Vagina (tissue), 2 donors: ENCODE data around the gene SLC9A1. TPM values are rescaled to one million over a fixed set of nuclear protein-coding genes. Genes with fewer than 3 reads are reported as not detected.

Source experiments
- DNase-seq, 2 donors: peaks; one replicate each; pipeline ENCODE4 v3.0.0-alpha.2; 2017; ENCODE audit errors: extremely low spot score in 2 of 2
- H3K27ac ChIP-seq: fragments of 200-600 bp; sonication (generic); one replicate; pipeline ENCODE4 v1.5.1; 2019
- H3K27me3 ChIP-seq: fragments of 200-600 bp; sonication (generic); one replicate; pipeline ENCODE4 v1.5.1; 2019
- H3K36me3 ChIP-seq, 2 donors: fragments of 200-600 bp; sonication (generic); one replicate each; pipeline ENCODE4 v1.5.1; 2017 to 2019
- H3K4me1 ChIP-seq: fragments of 200-600 bp; sonication (generic); one replicate; pipeline ENCODE4 v1.5.1; 2019
- H3K4me3 ChIP-seq, 2 donors: fragments of 200-600 bp; sonication (generic); 1 replicate in 1 of 2; 2 replicates in 1 of 2; pipeline ENCODE4 v1.5.1; 2016 to 2019
- H3K9me3 ChIP-seq: fragments of 200-600 bp; sonication (generic); one replicate; pipeline ENCODE4 v1.5.1; 2019
- POLR2A ChIP-seq, 2 donors: fragments of 450-650 bp; IDR thresholded peaks; one replicate each; pipeline ENCODE4 v1.6.1; 2017; ENCODE audit warnings: antibody characterized with exemption in 2 of 2, mild to moderate bottlenecking in 2 of 2, moderate library complexity in 2 of 2
- POLR2AphosphoS5 ChIP-seq, 2 donors: sonication (generic); formaldehyde crosslinking; IDR thresholded peaks; one replicate each; pipeline ENCODE4 v1.9.0; 2017; ENCODE audit warnings: antibody characterized with exemption in 2 of 2, mild to moderate bottlenecking in 2 of 2, low read depth in 1 of 2; ENCODE audit not compliant: insufficient read depth in 1 of 2
- intact Hi-C: fragments of 100-400 bp; cut with DNase I; formaldehyde crosslinking; loops from one replicate; pipeline ENCODE4 v1.15.1; 2023
- total RNA-seq: library from RNA; depleted of rRNA; stranded (reverse); fragments of >200 nt; gene quantifications from one replicate; pipeline ENCODE4 v1.2.3, GENCODE V29; 2016
- TF ChIP-seq, protein P1 (sequence below), 3 experiments: fragments of 450-650 bp in 2 of 3; fragments of 200-600 bp in 1 of 3; sonication (generic) in 1 of 3; IDR thresholded peaks; one replicate each; pipeline ENCODE4 v1.5.1; 2017 to 2019; ENCODE audit warnings: antibody characterized with exemption in 3 of 3, mild to moderate bottlenecking in 2 of 3, moderate library complexity in 2 of 3

The SLC9A1 gene
- total RNA-seq, 1 donor from 2014 or later = 10.6 TPM

DNA sequence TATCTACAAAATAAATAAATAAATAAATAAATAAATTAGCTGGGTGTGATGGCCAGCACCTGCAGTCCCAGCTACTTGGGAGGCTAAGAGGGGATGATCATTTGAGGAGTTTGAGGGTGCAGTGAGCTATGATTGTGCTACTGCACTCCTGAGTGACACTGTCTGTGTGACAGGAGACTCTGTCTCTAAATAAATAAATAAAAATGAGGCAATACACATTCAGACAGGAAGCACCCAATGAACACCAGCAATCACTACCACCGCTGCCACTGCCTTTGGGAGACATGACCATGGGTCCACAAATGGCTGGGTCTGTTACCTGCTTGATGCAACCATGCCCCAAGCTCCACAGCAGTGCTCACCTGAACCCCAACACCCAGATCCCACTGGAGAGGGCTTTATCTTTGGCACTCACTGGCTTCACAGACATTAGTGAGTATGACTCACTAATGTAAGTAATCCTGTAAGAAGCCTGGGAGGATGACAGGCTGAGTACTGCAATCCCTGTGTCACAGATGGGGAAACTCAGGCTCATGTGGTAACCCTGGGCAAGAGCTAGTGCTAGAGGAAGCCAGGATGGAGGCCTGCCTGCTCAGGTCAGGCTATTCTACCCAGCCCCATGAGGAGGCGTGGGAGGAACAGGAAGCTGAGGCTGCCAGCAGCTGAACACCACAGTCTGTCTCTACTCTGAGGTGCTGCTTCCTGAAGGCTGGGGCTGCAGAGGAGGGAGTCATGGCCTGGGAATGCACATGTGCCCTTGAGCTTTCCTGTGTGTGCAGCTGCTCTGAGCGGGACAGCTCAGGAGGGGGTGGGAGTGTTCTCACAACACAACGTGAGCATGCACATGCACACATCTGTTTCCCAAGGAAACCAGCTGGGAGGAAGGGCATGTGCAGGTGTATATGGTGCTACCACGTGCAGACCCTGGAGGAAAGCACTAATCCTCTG is 43.0 kb downstream of the SLC9A1 start:
- peaks cover 38% of the 10 kb centered on the region for H3K4me1 ChIP-seq
- no peaks in the 10 kb centered on the region for H3K9me3 ChIP-seq
- DNase-seq = peak in 1 of 2 donors; percentile 99
- TF ChIP-seq, protein P1, sequence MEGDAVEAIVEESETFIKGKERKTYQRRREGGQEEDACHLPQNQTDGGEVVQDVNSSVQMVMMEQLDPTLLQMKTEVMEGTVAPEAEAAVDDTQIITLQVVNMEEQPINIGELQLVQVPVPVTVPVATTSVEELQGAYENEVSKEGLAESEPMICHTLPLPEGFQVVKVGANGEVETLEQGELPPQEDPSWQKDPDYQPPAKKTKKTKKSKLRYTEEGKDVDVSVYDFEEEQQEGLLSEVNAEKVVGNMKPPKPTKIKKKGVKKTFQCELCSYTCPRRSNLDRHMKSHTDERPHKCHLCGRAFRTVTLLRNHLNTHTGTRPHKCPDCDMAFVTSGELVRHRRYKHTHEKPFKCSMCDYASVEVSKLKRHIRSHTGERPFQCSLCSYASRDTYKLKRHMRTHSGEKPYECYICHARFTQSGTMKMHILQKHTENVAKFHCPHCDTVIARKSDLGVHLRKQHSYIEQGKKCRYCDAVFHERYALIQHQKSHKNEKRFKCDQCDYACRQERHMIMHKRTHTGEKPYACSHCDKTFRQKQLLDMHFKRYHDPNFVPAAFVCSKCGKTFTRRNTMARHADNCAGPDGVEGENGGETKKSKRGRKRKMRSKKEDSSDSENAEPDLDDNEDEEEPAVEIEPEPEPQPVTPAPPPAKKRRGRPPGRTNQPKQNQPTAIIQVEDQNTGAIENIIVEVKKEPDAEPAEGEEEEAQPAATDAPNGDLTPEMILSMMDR (IDR thresholded peaks at IDR 0.05) = peak in 2 of 3 experiments; percentile 13 to 17
- TF ChIP-seq POLR2AphosphoS5 (IDR thresholded peaks at IDR 0.05; ENCODE audit: insufficient read depth in 1 of 2, low read depth in 1 of 2) = peak; percentile 89 to 95
- no peak for TF ChIP-seq POLR2A (IDR thresholded peaks at IDR 0.05)
- H3K36me3 ChIP-seq = peaks cover 0 to 9% of the 10 kb centered on the region in 2 donors
- H3K4me3 ChIP-seq = no peak overlapping the region
- H3K27me3 ChIP-seq = no peaks in the 10 kb centered on the region
- peak overlapping the region; percentile 54 for H3K27ac ChIP-seq
- intact Hi-C loops = no loop called here

DNA sequence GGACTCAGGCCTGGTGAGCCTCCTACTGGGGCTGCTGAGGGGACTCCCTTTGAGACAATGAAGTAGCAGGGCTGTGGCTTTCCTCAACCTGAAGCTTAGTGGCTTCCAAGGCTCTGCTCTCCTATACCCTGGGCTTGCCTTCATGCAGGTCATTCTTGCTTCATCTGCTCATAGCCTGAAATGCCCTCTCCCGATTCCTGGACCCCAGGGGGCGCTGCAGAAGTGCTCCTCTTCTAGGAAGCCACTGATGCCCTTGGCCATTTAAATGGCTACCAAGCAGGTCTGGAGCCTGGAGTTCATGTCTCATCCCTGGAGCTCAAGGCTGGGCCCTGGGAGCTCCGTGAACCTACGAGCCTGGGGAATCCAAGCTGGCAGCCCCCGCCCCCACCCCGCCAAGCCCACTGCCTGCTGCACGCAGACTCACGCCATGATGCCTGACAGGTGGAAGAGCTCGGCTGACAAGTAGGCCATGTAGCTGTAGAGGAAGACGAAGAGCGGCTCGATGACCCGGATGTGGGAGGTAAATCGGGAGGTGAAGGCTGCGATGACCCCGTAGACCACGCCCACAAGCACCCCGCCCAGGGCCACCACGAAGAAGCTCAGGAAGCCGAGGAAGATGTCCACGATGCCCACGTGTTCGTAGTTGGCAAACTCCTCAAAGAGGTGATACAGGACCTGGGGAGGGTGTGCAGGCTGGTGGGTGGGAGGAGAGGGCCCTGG is 45.7 kb downstream of the SLC9A1 start:
- intact Hi-C loops = no loop called here
- Histone ChIP-seq H3K9me3 (no peaks in the 10 kb centered on the region), H3K4me3 (no peak overlapping the region), H3K27me3 (no peaks in the 10 kb centered on the region), H3K4me1 (peaks cover 25% of the 10 kb centered on the region), H3K27ac (no peak overlapping the region), H3K36me3 (peaks cover 0 to 18% of the 10 kb centered on the region in 2 donors)
- no peak for TF ChIP-seq POLR2AphosphoS5 (IDR thresholded peaks at IDR 0.05; ENCODE audit: insufficient read depth in 1 of 2, low read depth in 1 of 2)
- TF ChIP-seq POLR2A (IDR thresholded peaks at IDR 0.05) = no peak
- TF ChIP-seq, protein P1 (IDR thresholded peaks at IDR 0.05) = no peak
- DNase-seq = no peak

- peaks cover 0 to 14% of the 10 kb centered on the region in 2 donors for H3K36me3 ChIP-seq
- intact Hi-C loops = no loop called here
- no peaks in the 10 kb centered on the region for H3K9me3 ChIP-seq
- H3K4me1 ChIP-seq = peaks cover 25% of the 10 kb centered on the region
- TF ChIP-seq, protein P1 (IDR thresholded peaks at IDR 0.05) = no peak
- TF ChIP-seq POLR2AphosphoS5 (IDR thresholded peaks at IDR 0.05; ENCODE audit: insufficient read depth in 1 of 2, low read depth in 1 of 2) = no peak
- no peak for TF ChIP-seq POLR2A (IDR thresholded peaks at IDR 0.05)
- no peak overlapping the region for H3K4me3 ChIP-seq
- no peaks in the 10 kb centered on the region for H3K27me3 ChIP-seq
- H3K27ac ChIP-seq = no peak overlapping the region
- no peak for DNase-seq
These were observed 46.3 kb downstream of the SLC9A1 start for GRCh38 chr1:27108588-27108987.

- no peak overlapping the region for H3K27ac ChIP-seq
- no peak for TF ChIP-seq POLR2AphosphoS5 (IDR thresholded peaks at IDR 0.05; ENCODE audit: insufficient read depth in 1 of 2, low read depth in 1 of 2)
- H3K27me3 ChIP-seq = no peaks in the 10 kb centered on the region
- H3K4me1 ChIP-seq = peaks cover 11% of the 10 kb centered on the region
- DNase-seq = no peak
- intact Hi-C loops = no loop called here
- H3K9me3 ChIP-seq = no peaks in the 10 kb centered on the region
- peaks cover 0 to 9% of the 10 kb centered on the region in 2 donors for H3K36me3 ChIP-seq
- H3K4me3 ChIP-seq = no peak overlapping the region
These were observed 48.2 kb downstream of the SLC9A1 start for GRCh38 chr1:27106561-27107323.

DNA sequence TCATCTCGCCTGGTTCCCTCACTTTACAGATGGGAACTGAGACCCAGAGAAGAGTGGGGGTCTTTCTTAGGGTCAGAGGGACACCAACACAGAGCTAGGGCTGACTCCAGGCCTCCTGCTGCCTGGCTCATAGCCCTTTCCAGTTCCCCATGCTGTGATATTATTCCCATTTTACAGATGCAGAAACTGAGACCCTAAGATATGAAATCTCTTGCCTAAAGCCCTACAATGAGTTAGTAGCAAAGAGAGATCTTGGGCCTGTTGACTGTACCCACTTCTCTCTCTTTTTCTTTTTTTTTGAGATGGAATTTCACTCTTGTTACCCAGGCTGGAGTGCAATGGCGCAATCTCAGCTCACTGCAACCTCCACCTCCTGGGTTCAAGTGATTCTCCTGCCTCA is 49.9 kb downstream of the SLC9A1 start:
- peaks cover 0 to 9% of the 10 kb centered on the region in 2 donors for H3K36me3 ChIP-seq
- H3K4me3 ChIP-seq = no peak overlapping the region
- TF ChIP-seq POLR2AphosphoS5 (IDR thresholded peaks at IDR 0.05; ENCODE audit: insufficient read depth in 1 of 2, low read depth in 1 of 2) (no peak), POLR2A (IDR thresholded peaks at IDR 0.05) (no peak)
- TF ChIP-seq, protein P1 (IDR thresholded peaks at IDR 0.05) = no peak
- intact Hi-C loops = no loop called here
- DNase-seq = no peak
- no peaks in the 10 kb centered on the region for H3K9me3 ChIP-seq
- H3K4me1 ChIP-seq = peaks cover 6% of the 10 kb centered on the region
- H3K27me3 ChIP-seq = no peaks in the 10 kb centered on the region
- H3K27ac ChIP-seq = no peak overlapping the region
